Right ventricle myocardium superior (tissue), 1 donor: ENCODE data around the gene SH3GLB2. TPM values are rescaled to one million over a fixed set of nuclear protein-coding genes. Genes with fewer than 3 reads are reported as not detected.

Experiments
- ATAC-seq: fragments of 200-7000 bp; cut with Tn5 transposase; one replicate; pipeline ENCODE4 v1.9.1; 2020; ENCODE audit warnings: mild to moderate bottlenecking; ENCODE audit not compliant: poor library complexity
- DNase-seq: peaks from one replicate; pipeline ENCODE4 v3.0.0-alpha.2; 2020
- intact Hi-C: fragments of 100-400 bp; cut with DNase I; formaldehyde crosslinking; loops from one replicate; pipeline ENCODE4 v1.11.2; 2022
- long read RNA-seq: library from polyadenylated mRNA; unstranded; transcript quantifications from one replicate; pipeline ENCODE4 v2.0.0, GENCODE V29; 2021
- total RNA-seq: library from RNA; stranded (reverse); fragmentation: NEBNext Ultra II Directional; extraction: Animal tissue kit (Norgen Biotek cat#: 25700); gene quantifications from one replicate; pipeline ENCODE4 v1.2.1, GENCODE V29; 2021
- donor health status: DM: no; HTN: yes; CAD: no; lungs with severe emphysema.

SH3GLB2 gene
- 30.8 TPM for total RNA-seq
- long read RNA-seq, full-length matches to known transcripts = 160 of 208 reads
- long read RNA-seq, partial matches to known transcripts = 7 of 208 reads
- long read RNA-seq, other reads (novel, unspliced or antisense) = 41 of 208 reads

- intact Hi-C loops = no loop called here
- peak; percentile 98 for ATAC-seq
- peak; percentile 96 for DNase-seq
These were observed at the start of gene SH3GLB2 for GRCh38 chr9:129028192-129028966. Gene SH3GLB2 (minus strand): TSS chr9:129028331. CDS start chr9:129028154, 177 bp downstream.

DNA sequence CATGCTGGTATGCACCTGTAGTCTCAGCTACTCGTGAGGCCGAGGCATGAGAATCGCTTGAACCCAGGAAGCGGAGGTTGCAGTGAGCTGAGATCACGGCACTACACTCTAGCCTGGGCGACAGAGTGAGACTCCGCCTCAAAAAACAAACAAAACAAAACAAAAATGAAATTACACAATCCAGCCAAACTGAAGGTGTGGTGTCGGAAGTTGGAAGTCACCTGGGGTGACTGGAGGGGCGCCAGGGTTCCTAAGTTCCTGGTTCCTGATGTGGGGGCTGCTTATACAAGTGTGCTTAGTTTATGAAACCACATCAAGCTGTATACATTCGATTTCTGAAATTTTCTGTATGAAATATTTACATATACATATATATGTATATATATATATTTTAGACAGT is 49.1 kb upstream of the SH3GLB2 start:
- DNase-seq (no peak), ATAC-seq (no peak)
- intact Hi-C loops = no loop called here

DNA sequence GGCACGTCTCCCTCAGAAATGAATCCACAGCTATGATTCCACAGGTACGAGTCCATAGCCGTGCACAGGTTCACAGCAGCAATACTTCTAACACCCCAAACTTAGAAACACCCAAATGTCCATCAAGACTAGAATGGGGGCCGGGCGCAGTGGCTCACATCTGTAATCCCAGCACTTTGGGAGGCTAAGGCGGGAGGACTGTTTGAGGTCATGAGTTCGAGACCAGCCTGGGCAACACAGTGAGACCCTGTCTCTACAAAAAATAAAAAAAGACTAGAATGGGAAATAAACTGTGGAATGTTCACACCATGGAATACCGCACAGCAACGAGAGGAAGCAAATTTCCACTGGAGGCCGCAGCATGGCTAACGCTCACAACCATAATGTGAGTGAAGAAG is 48.5 kb upstream of the SH3GLB2 start:
- no peak for DNase-seq
- intact Hi-C loops = no loop called here
- no peak for ATAC-seq

GRCh38 chr9:129075996-129076639 is 48.0 kb upstream of the SH3GLB2 start:
- no peak for DNase-seq
- no peak for ATAC-seq
- intact Hi-C loops = no loop called here

GRCh38 chr9:129074106-129074505 is 46.0 kb upstream of the SH3GLB2 start:
- DNase-seq = no peak
- no peak for ATAC-seq
- intact Hi-C loops = no loop called here

DNA sequence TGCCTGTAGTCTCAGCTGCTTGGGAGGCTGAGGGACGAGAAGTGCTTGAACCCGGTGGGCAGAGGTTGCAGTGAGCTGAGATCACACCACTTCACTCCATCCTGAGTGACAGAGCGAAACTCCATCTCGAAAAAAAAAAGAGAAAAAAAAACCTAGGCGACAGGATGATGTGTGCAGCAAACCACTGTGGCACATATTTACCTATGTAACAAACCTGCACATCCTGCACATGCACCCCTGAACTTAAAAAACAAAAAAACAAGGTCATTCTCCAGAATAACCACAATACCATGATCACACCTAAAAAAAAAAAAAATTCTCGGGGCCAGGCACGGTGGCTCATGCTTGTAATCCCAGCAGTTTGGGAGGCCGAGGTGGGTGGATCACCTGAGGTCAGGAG is 45.3 kb upstream of the SH3GLB2 start:
- intact Hi-C loops = no loop called here
- ATAC-seq = no peak
- DNase-seq = no peak

DNA sequence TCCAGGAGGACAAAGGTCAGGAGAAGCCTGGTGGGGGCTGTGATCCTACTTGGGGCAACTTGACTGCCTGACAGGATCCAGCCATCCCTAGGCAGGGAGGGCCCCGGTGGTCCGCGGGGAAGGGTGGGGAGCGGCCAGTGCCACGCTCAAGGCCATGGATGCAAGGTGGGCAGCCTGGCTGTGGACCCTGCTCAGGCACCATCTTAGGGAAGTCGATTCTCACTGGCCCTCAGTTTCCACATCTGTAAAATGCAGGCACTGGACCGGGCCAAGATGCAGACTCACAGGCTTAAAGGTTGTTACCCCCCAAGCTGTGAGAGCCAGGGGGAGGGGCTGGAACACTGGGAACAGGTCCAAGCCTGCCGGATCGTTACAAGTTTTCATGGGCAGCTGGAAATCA is 44.0 kb upstream of the SH3GLB2 start:
- intact Hi-C loops = no loop called here
- ATAC-seq (no peak), DNase-seq (no peak)

GRCh38 chr9:129071526-129072126 is 43.5 kb upstream of the SH3GLB2 start:
- no peak for DNase-seq
- intact Hi-C loops = no loop called here
- ATAC-seq = no peak

DNA sequence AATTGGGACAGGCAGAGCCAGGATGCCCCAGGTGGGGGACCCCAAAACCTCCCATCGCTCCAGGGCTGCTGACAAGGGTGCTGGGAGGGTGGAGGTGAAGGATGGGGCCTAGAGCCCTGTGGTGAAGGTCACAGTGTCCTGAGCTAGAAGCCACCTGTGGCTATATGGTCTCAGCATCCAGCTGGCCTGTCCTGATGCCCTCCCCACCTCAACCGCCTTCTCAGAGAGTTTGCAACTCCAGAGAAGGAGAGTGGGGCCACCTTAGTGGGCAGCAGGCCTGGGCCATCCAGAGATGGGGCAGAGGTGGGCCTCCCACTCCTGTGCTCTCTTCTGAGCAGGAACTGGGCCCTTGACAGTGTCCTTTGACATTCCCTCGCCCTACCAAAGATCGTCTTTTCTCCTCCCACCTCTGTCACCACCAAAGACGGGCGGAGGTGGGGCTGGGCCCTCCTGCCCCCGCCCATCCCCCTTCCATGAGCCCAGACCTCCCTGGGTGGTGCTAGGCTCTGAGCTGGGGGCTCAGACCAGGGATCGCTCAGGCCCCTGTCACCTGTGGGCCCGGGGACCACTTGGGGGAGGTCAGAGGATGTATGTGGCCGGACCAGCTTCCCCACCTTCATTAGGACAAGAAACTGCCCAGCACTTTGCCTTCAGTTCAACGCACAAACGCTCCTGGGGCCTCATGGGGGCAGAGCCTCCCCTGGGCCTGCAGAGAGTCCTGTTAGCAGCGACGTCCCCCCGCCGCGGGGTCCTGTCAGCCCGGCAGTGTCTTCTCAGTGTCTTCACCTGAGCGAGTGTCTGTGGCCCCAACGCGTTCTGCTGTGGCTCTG is 42.8 kb upstream of the SH3GLB2 start:
- intact Hi-C loops = no loop called here
- DNase-seq (no peak), ATAC-seq (no peak)

GRCh38 chr9:129069862-129070641 is 41.9 kb upstream of the SH3GLB2 start:
- DNase-seq (no peak), ATAC-seq (peak; percentile 4)
- intact Hi-C loops = no loop called here

DNA sequence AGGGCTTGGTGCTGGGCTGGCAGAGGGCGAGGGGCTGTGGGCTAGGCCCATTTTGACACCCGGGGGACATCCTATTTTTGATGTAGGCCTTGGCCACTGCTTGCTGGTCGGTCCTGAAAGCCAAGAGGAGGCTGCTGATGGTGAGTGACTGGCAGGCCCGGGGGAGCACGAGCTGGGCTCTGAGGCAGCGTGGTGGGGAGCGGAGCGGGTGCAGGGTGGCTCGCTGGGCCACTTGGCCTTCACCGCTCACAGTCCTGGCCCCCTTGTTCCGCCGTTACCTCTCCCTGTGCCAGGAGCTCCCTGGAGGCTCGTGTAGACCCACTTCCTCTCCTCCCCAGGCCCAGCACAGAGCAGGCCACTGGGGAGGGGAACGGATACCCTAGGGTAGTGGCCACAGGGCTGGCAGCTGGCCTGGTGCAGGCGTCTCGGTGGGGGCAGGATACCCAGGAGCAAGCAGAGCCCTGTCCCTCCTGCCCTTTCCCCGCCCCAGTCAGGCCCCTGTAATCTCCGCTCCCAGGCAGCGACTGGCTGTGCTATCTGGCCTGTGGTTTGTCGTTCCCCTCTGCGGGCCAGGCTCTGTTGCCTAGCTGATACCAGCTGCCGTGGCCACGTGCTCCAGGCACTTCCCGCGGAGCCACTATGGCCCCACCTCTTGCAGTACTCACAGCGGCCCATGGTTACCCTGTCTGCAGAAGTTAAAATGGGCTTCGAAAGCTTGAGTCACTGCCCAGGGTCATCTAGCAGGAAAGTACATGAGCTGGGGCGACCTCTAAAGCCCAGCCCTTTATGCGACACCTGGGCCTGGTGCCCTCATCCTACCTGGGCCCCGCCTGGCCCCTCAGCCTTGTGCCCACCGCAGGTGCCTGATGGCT is 41.1 kb upstream of the SH3GLB2 start:
- ATAC-seq (peak; percentile 95), DNase-seq (peak; percentile 88)
- intact Hi-C loops = no loop called here

GRCh38 chr9:129068110-129068509 is 40.0 kb upstream of the SH3GLB2 start:
- ATAC-seq = no peak
- DNase-seq = no peak
- intact Hi-C loops = no loop called here

GRCh38 chr9:129064499-129064908 is 36.4 kb upstream of the SH3GLB2 start:
- no peak for ATAC-seq
- no peak for DNase-seq
- intact Hi-C loops = no loop called here

DNA sequence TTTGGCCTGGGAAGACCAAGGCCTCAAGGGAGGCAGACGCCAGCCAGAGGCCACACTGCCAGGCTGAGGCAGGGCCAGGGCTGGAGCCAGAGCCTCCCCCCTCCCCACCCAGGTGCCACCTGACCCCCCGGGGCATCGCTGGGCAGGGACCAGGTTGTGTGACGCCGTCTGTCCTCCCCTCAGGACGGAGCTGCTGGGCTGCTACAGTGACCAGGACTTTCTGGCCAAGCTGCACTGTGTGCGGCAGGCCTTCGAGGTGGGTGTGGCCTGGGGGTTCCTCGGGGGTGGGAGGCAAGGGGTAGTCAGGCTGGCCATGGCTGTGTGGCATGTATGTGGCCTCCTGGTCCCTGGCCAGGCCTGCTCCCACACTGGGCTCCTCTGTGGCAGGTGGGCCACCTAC is 34.9 kb upstream of the SH3GLB2 start:
- intact Hi-C loops = no loop called here
- DNase-seq (no peak), ATAC-seq (no peak)

GRCh38 chr9:129060991-129061390 is 32.9 kb upstream of the SH3GLB2 start:
- ATAC-seq (no peak), DNase-seq (no peak)
- intact Hi-C loops = no loop called here

DNA sequence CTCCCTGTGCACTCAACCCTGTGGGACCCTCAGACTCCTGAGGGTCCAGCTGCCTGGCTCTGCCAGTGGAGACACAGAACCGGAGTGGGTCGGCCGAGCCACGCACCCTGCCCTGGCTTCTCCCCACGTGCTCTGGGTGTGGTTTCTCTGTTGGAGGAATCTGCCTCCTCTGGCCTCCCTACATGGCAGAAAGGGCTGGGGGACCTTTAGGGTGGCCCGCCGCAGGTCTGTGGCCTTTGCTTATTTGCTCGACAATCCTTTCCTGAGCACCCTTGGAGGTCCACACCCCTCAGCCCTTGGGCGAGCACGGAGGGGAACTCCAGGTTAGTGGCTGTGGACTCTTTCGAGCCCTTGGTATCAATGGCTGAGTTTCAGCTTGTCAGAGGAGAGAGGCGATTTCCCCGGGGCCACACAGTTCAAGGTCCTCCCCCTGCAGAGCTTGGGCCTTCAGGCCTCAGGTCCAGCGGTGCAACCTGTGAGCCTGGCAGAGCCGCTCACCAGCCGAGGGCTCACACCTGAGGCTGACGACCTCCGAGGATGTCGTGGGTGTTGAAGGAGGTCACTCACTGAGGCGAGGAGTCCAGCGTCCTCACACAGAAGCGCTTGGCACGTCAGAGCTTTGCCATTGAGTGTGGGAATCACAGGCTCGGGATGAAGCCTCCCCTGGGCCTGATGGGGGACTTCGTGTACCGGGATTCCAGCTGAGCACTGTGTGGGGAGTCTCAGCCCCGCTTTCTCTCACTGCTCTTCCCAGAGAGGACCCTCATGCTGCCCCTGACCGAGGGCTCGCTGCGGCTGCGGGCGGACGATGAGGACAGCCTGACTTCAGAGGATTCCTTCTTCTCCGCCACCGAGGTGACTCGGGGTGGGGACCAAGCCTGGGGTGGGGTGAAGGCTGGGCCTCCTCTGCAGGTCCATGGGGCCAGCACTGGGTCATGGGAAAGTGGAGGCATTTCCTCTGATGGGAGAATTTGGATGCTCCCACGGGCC is 32.0 kb upstream of the SH3GLB2 start:
- ATAC-seq (no peak), DNase-seq (no peak)

More for the DNA sequence above, 32.0 kb upstream of the SH3GLB2 start:
- intact Hi-C loops = no loop called here
